AG04450 (cell line): ENCODE results near the gene NDUFS7. TPM values are rescaled to one million over a fixed set of nuclear protein-coding genes. Genes with fewer than 3 reads are reported as not detected.

Experiments
- CTCF ChIA-PET: fragments of 300-600, 350-600 bp; formaldehyde crosslinking; extraction: SDS; loops from one replicate; lab custom pipeline; 2022; ENCODE audit warnings: antibody characterized with exemption, inconsistent platforms; lab: Charles Lee
- POLR2A ChIA-PET: fragments of 350-600 bp; formaldehyde crosslinking; extraction: SDS; loops from one replicate; lab custom pipeline; 2021; ENCODE audit warnings: antibody characterized with exemption, inconsistent platforms; lab: Yijun Ruan, JAX
- DNase-seq: peaks from one replicate; pipeline ENCODE4 v3.0.0-alpha.2; 2011; ENCODE audit warnings: low read depth, low spot score
- H3K27ac ChIP-seq: one replicate; pipeline ENCODE4 v1.5.1; 2012; ENCODE audit warnings: low read depth, low read length, control low read depth
- H3K27me3 ChIP-seq: one replicate; pipeline ENCODE4 v1.6.0; 2012; ENCODE audit warnings: low read length; ENCODE audit not compliant: control insufficient read depth, insufficient read depth
- H3K4me3 ChIP-seq: 2 replicates; pipeline ENCODE4 v1.5.1; 2011; ENCODE audit warnings: mild to moderate bottlenecking, low read depth, low read length, control low read depth
- H3K9me3 ChIP-seq: 2 replicates; pipeline ENCODE4 v1.5.1; 2012; ENCODE audit warnings: low read length; ENCODE audit not compliant: control insufficient read depth, insufficient read depth
- CTCF ChIP-seq: IDR thresholded peaks from 2 replicates; pipeline ENCODE4 v1.5.1; 2011; ENCODE audit warnings: low read depth, low read length, control low read depth, inconsistent platforms
- polyA plus RNA-seq: library from polyadenylated mRNA; depleted of rRNA; stranded (reverse); fragments of >200 nt; gene quantifications from 2 replicates; pipeline ENCODE4 v1.2.3, GENCODE V29; 2011

The NDUFS7 gene
- polyA plus RNA-seq, 1 experiment: 26.1 TPM

- DNase-seq: no peak
- H3K27me3 ChIP-seq: no peaks in the 10 kb centered on the region
- TF ChIP-seq CTCF: no peak
- H3K4me3 ChIP-seq: no peak overlapping the region
- no peaks in the 10 kb centered on the region; the same call in 1 of the 2 replicates for H3K9me3 ChIP-seq
- ChIA-PET POLR2A (no interaction called here), CTCF (no interaction called here)
- H3K27ac ChIP-seq: peak overlapping the region; percentile 21
Observed at GRCh38 chr19:1428738-1429391, 45.2 kb downstream of the NDUFS7 start.

- Histone ChIP-seq H3K27me3 (no peaks in the 10 kb centered on the region), H3K27ac (no peak overlapping the region), H3K9me3 (peaks cover 3% of the 10 kb centered on the region; the same call in 1 of the 2 replicates), H3K4me3 (no peak overlapping the region)
- POLR2A ChIA-PET: no interaction called here
- CTCF ChIA-PET: no interaction called here
- TF ChIP-seq CTCF: no peak
- DNase-seq: no peak
Observed at GRCh38 chr19:1429750-1430149, 46.0 kb downstream of the NDUFS7 start.

- H3K27ac ChIP-seq: no peak overlapping the region
- no peak overlapping the region for H3K4me3 ChIP-seq
- no peaks in the 10 kb centered on the region for H3K27me3 ChIP-seq
- ChIA-PET POLR2A (no interaction called here), CTCF (no interaction called here)
- DNase-seq: no peak
- TF ChIP-seq CTCF: no peak
- H3K9me3 ChIP-seq: peaks cover 3% of the 10 kb centered on the region; the same call in 1 of the 2 replicates
Observed at GRCh38 chr19:1430246-1430645, 46.5 kb downstream of the NDUFS7 start.

GRCh38 chr19:1431759-1432506 lies 48.2 kb downstream of the NDUFS7 start:
- no peak for DNase-seq
- Histone ChIP-seq H3K9me3 (peaks cover 3% of the 10 kb centered on the region; the same call in 1 of the 2 replicates), H3K4me3 (no peak overlapping the region), H3K27me3 (no peaks in the 10 kb centered on the region), H3K27ac (no peak overlapping the region)
- ChIA-PET CTCF (no interaction called here), POLR2A (no interaction called here)
- TF ChIP-seq CTCF: no peak

- DNase-seq: no peak
- CTCF ChIA-PET: no interaction called here
- peaks cover 3% of the 10 kb centered on the region; the same call in 1 of the 2 replicates for H3K9me3 ChIP-seq
- H3K27ac ChIP-seq: no peak overlapping the region
- no peak for TF ChIP-seq CTCF
- POLR2A ChIA-PET: no interaction called here
- no peak overlapping the region for H3K4me3 ChIP-seq
- no peaks in the 10 kb centered on the region for H3K27me3 ChIP-seq
Observed at GRCh38 chr19:1432507-1432887, 48.8 kb downstream of the NDUFS7 start.
